ENCODE data around the gene ERBB4.

The ERBB4 gene

DNA sequence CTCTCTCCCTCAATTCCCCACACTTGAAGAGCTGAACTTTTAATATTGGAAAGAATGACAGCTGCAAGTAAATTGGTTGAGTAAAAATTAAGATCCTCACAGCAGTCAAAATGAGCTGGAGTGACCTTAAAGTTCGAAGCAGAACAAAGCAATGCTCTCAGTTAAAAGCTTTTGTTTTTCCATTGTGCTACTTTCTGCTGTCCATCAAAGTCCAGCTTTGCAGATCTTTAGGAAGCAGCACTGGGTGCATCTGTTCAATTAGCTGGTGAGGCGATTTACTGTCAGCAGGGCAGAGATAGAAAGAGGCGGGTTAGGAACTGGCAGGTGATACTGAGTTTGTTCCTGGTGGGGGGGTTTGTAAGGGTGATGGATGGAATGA, 1147.4 kb downstream of the ERBB4 start:
- H3K9me2 ChIP-seq (replicated peaks; ENCODE audit: control insufficient read depth, low read length): no peaks in the 10 kb centered on the region
- H3K4me2 ChIP-seq (ENCODE audit: low read length): no peak overlapping the region
- H3K27me3 ChIP-seq (ENCODE audit: control insufficient read depth, low read length): no peaks in the 10 kb centered on the region

DNA sequence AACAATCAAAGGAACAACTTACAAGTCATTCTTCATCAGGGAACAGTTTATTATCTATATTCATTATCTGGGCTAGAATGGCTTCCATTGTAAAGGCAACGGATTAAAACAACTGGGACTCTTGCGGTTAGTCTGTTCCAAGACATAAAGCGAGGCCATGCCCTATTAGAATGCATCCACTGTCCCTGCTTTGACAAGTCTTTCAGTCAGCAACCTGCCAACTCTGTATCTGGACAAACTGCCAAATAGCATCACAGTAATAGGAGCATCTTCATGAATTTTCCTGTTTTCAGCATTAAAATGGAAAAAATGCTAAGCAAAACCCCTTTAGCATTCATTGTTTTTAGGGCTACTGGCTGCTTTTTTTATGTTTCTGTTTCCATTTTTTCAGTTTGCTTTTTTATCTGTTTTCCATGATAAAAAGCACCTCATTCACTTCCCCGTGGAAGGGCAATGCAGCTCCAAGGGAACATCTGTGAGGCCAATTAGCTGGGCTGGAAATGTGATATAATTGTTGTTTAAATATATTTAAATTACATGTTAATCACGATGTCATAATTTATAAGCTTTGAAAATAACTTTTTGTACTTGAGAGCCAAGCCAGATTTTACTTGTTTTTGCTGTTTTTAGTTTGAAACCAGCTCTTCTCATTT, 1147.9 kb downstream of the ERBB4 start:
- H3K79me2 ChIP-seq (ENCODE audit: control insufficient read depth, low read length): no peaks in the 10 kb centered on the region
- no peak overlapping the region for H3K27ac ChIP-seq (ENCODE audit: low read depth, low read length)
- no peak overlapping the region for H3K4me3 ChIP-seq (ENCODE audit: low read length)
- H3K4me2 ChIP-seq (ENCODE audit: low read length): no peak overlapping the region
- H3K27me3 ChIP-seq (ENCODE audit: control insufficient read depth, low read length): no peaks in the 10 kb centered on the region
- no peaks in the 10 kb centered on the region for H3F3A ChIP-seq (ENCODE audit: control insufficient read depth, insufficient read depth)
- peaks cover 3% of the 10 kb centered on the region; the same call in 1 of the 2 replicates for H3K4me1 ChIP-seq (ENCODE audit: control insufficient read depth, low read length)
- H3K9me3 ChIP-seq (ENCODE audit: control insufficient read depth, insufficient read depth, low read length): no peaks in the 10 kb centered on the region
- no peaks in the 10 kb centered on the region for H3K36me3 ChIP-seq (ENCODE audit: control insufficient read depth, low read length)
- TF ChIP-seq, protein P1, sequence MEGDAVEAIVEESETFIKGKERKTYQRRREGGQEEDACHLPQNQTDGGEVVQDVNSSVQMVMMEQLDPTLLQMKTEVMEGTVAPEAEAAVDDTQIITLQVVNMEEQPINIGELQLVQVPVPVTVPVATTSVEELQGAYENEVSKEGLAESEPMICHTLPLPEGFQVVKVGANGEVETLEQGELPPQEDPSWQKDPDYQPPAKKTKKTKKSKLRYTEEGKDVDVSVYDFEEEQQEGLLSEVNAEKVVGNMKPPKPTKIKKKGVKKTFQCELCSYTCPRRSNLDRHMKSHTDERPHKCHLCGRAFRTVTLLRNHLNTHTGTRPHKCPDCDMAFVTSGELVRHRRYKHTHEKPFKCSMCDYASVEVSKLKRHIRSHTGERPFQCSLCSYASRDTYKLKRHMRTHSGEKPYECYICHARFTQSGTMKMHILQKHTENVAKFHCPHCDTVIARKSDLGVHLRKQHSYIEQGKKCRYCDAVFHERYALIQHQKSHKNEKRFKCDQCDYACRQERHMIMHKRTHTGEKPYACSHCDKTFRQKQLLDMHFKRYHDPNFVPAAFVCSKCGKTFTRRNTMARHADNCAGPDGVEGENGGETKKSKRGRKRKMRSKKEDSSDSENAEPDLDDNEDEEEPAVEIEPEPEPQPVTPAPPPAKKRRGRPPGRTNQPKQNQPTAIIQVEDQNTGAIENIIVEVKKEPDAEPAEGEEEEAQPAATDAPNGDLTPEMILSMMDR (IDR thresholded peaks at IDR 0.05; ENCODE audit: low read depth, low read length, poor library complexity, severe bottlenecking): no peak
- TF ChIP-seq EZH2phosphoT487 (IDR thresholded peaks at IDR 0.05; ENCODE audit: borderline replicate concordance, low read length): no peak
- H3K9me2 ChIP-seq (replicated peaks; ENCODE audit: control insufficient read depth, low read length): no peaks in the 10 kb centered on the region
- H4K20me1 ChIP-seq (ENCODE audit: control insufficient read depth, insufficient read depth, low read depth, low read length): no peaks in the 10 kb centered on the region

More for the DNA sequence above, 1147.4 kb downstream of the ERBB4 start:
- no peaks in the 10 kb centered on the region for H3K9me3 ChIP-seq (ENCODE audit: control insufficient read depth, insufficient read depth, low read length)
- H3K27ac ChIP-seq (ENCODE audit: low read depth, low read length): no peak overlapping the region
- H3K79me2 ChIP-seq (ENCODE audit: control insufficient read depth, low read length): no peaks in the 10 kb centered on the region
- no peaks in the 10 kb centered on the region for H4K20me1 ChIP-seq (ENCODE audit: control insufficient read depth, insufficient read depth, low read depth, low read length)
- H3K36me3 ChIP-seq (ENCODE audit: control insufficient read depth, low read length): no peaks in the 10 kb centered on the region
- peaks cover 3% of the 10 kb centered on the region; the same call in 1 of the 2 replicates for H3K4me1 ChIP-seq (ENCODE audit: control insufficient read depth, low read length)
- no peak overlapping the region for H3K4me3 ChIP-seq (ENCODE audit: low read length)
- H3F3A ChIP-seq (ENCODE audit: control insufficient read depth, insufficient read depth): no peaks in the 10 kb centered on the region
- TF ChIP-seq, protein P1 (IDR thresholded peaks at IDR 0.05; ENCODE audit: low read depth, low read length, poor library complexity, severe bottlenecking): no peak
- TF ChIP-seq EZH2phosphoT487 (IDR thresholded peaks at IDR 0.05; ENCODE audit: borderline replicate concordance, low read length): no peak

DNA sequence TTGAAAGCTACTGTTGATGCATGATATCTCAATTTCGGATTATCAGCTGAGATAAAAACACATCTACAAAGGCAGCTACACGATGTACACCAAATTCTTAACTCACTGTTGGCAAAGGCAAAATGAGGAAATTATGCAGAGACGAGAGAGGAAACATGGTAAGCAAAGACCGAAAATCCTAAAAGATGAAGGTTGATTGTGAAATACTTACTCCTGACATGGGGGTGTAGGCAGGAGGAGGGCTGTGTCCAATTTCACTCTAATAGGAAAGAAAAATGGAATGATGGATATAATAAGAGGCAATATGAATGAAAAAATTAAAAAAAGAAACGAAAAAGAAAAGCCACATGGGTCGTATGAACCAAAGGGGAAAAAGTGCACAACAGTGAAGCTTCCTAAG, 1150.9 kb downstream of the ERBB4 start:
- no peaks in the 10 kb centered on the region for H3K9me3 ChIP-seq (ENCODE audit: control insufficient read depth, insufficient read depth, low read length)
- H3K4me3 ChIP-seq (ENCODE audit: low read length): no peak overlapping the region
- no peaks in the 10 kb centered on the region for H3K27me3 ChIP-seq (ENCODE audit: control insufficient read depth, low read length)
- no peaks in the 10 kb centered on the region for H3K4me1 ChIP-seq (ENCODE audit: control insufficient read depth, low read length)
- no peak overlapping the region for H3K27ac ChIP-seq (ENCODE audit: low read depth, low read length)
- H3K36me3 ChIP-seq (ENCODE audit: control insufficient read depth, low read length): no peaks in the 10 kb centered on the region
- no peaks in the 10 kb centered on the region for H3K9me2 ChIP-seq (replicated peaks; ENCODE audit: control insufficient read depth, low read length)
- H4K20me1 ChIP-seq (ENCODE audit: control insufficient read depth, insufficient read depth, low read depth, low read length): no peaks in the 10 kb centered on the region
- no peak for TF ChIP-seq EZH2phosphoT487 (IDR thresholded peaks at IDR 0.05; ENCODE audit: borderline replicate concordance, low read length)
- TF ChIP-seq, protein P1 (IDR thresholded peaks at IDR 0.05; ENCODE audit: low read depth, low read length, poor library complexity, severe bottlenecking): no peak
- no peaks in the 10 kb centered on the region for H3F3A ChIP-seq (ENCODE audit: control insufficient read depth, insufficient read depth)
- H3K79me2 ChIP-seq (ENCODE audit: control insufficient read depth, low read length): no peaks in the 10 kb centered on the region
- no peak overlapping the region for H3K4me2 ChIP-seq (ENCODE audit: low read length)

All from DOHH2 (cell line).